Hepatocyte (in vitro differentiated cells): ENCODE results near the gene TMEM141. TPM values are rescaled to one million over a fixed set of nuclear protein-coding genes. Genes with fewer than 3 reads are reported as not detected.

Source experiments
- DNase-seq: peaks from one replicate; pipeline ENCODE4 v3.0.0-alpha.2; 2016; ENCODE audit warnings: low spot score
- H2AFZ ChIP-seq: fragments of 200-600 bp; sonication (generic); 2 replicates; pipeline ENCODE4 v1.6.0; 2016; ENCODE audit warnings: antibody characterized with exemption, mild to moderate bottlenecking
- H3K27ac ChIP-seq: fragments of 200-600 bp; sonication (generic); 2 replicates; pipeline ENCODE4 v1.5.1; 2016; ENCODE audit warnings: mild to moderate bottlenecking
- H3K27me3 ChIP-seq: fragments of 200-600 bp; sonication (generic); 2 replicates; pipeline ENCODE4 v1.6.1; 2016
- H3K36me3 ChIP-seq: fragments of 200-600 bp; sonication (generic); replicated peaks from 2 replicates; pipeline ENCODE4 v1.5.1; 2016; ENCODE audit warnings: low read depth; ENCODE audit not compliant: insufficient read depth
- H3K4me1 ChIP-seq: fragments of 200-600 bp; sonication (generic); 2 replicates; pipeline ENCODE4 v1.5.1; 2016; ENCODE audit warnings: mild to moderate bottlenecking, moderate library complexity; ENCODE audit not compliant: insufficient read depth
- H3K4me2 ChIP-seq: fragments of 200-600 bp; sonication (generic); 2 replicates; pipeline ENCODE4 v1.6.0; 2016
- H3K4me3 ChIP-seq: fragments of 200-600 bp; sonication (generic); 2 replicates; pipeline ENCODE4 v1.5.1; 2016; ENCODE audit warnings: mild to moderate bottlenecking
- H3K79me2 ChIP-seq: fragments of 200-600 bp; sonication (generic); 2 replicates; pipeline ENCODE4 v1.6.0; 2017; ENCODE audit warnings: mild to moderate bottlenecking
- H3K9me2 ChIP-seq: fragments of 200-600 bp; sonication (generic); replicated peaks from 2 replicates; pipeline ENCODE4 v1.6.0; 2017; ENCODE audit warnings: mild to moderate bottlenecking; ENCODE audit not compliant: insufficient read depth
- H3K9me3 ChIP-seq: fragments of 200-600 bp; sonication (generic); 2 replicates; pipeline ENCODE4 v1.5.1; 2016; ENCODE audit warnings: low read depth, mild to moderate bottlenecking
- H4K20me1 ChIP-seq: fragments of 200-600 bp; sonication (generic); 2 replicates; pipeline ENCODE4 v1.6.0; 2016; ENCODE audit warnings: mild to moderate bottlenecking; ENCODE audit not compliant: insufficient read depth, poor library complexity, severe bottlenecking
- EZH2 ChIP-seq: fragments of 200-600 bp; sonication (generic); IDR thresholded peaks from 2 replicates; pipeline ENCODE4 v1.6.1; 2016; ENCODE audit warnings: antibody characterized with exemption, mild to moderate bottlenecking, borderline replicate concordance
- EZH2phosphoT487 ChIP-seq: fragments of 200-600 bp; sonication (generic); IDR thresholded peaks from one replicate; pipeline ENCODE4 v1.6.1; 2018; ENCODE audit warnings: antibody characterized with exemption, mild to moderate bottlenecking, low read depth, moderate library complexity; ENCODE audit not compliant: unreplicated experiment, severe bottlenecking
- WGBS: methylation state at CpG from one replicate; pipeline ENCODE4 v1.1.6; 2016; ENCODE audit warnings: low lambda C conversion rate; ENCODE audit errors: missing lambda C conversion rate; 5-methylcytosine and 5-hydroxymethylcytosine counted together
- polyA plus RNA-seq: library from polyadenylated mRNA; unstranded; fragments of >200 nt; fragmentation: Nextera tagmentation; extraction: Ambion mirVana; gene quantifications from 2 replicates; pipeline ENCODE4 v1.2.1, GENCODE V29; 2016
- total RNA-seq: library from RNA; depleted of rRNA; stranded (reverse); fragments of >200 nt; gene quantifications from 2 replicates; pipeline ENCODE4 v1.2.3, GENCODE V29; 2014
- TF ChIP-seq, protein P1 (sequence below): fragments of 200-600 bp; sonication (generic); IDR thresholded peaks from 2 replicates; pipeline ENCODE4 v1.5.1; 2016; ENCODE audit warnings: antibody characterized with exemption, mild to moderate bottlenecking; ENCODE audit not compliant: poor library complexity

The TMEM141 gene
- total and polyA plus RNA-seq, 2 experiments from 2014 or later: 230 to 385 TPM

DNA sequence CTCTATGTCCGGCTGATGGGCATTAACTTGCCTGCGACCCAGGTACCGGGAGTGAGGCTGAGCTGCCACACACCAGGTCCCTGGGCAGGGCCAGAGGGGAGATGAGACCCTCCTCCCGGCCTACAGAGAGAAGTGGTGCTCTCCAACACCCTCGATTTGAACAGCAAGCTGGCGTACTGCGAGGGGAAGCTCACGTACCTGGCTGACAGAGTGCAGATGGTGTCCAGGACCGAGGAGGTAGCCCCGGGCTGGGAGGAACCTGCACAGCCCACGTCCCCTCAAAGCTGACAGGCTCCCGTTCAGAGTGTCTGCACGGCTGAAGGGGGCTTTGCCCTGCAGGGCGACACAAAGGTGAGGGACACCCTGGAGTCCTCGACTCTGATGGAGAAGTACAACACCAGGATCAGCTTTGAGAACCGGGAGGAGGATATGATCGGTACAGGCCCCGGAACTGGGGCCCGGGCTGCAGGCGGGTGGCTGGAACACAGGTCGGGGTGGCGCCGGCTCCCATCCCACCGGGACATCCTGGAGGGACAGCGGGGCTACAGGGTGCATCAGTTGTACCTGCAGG, 15.6 kb downstream of the TMEM141 start:
- Histone ChIP-seq H2AFZ (no peak overlapping the region), H3K4me3 (peak overlapping the region; percentile 44), H3K4me1 (peaks cover 35% of the 10 kb centered on the region), H3K27me3 (no peaks in the 10 kb centered on the region), H3K9me3 (no peaks in the 10 kb centered on the region), H3K79me2 (peaks cover 58% of the 10 kb centered on the region), H3K27ac (peak overlapping the region; percentile 90), H4K20me1 (peaks cover 13% of the 10 kb centered on the region), H3K36me3 (no peaks in the 10 kb centered on the region), H3K9me2 (no peaks in the 10 kb centered on the region), H3K4me2 (peak overlapping the region; percentile 87)
- 76% methylated on average over 25 of the region's 25 CpGs for WGBS
- TF ChIP-seq EZH2 (no peak), EZH2phosphoT487 (no peak)
- TF ChIP-seq, protein P1, sequence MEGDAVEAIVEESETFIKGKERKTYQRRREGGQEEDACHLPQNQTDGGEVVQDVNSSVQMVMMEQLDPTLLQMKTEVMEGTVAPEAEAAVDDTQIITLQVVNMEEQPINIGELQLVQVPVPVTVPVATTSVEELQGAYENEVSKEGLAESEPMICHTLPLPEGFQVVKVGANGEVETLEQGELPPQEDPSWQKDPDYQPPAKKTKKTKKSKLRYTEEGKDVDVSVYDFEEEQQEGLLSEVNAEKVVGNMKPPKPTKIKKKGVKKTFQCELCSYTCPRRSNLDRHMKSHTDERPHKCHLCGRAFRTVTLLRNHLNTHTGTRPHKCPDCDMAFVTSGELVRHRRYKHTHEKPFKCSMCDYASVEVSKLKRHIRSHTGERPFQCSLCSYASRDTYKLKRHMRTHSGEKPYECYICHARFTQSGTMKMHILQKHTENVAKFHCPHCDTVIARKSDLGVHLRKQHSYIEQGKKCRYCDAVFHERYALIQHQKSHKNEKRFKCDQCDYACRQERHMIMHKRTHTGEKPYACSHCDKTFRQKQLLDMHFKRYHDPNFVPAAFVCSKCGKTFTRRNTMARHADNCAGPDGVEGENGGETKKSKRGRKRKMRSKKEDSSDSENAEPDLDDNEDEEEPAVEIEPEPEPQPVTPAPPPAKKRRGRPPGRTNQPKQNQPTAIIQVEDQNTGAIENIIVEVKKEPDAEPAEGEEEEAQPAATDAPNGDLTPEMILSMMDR: no peak
- no peak for DNase-seq

DNA sequence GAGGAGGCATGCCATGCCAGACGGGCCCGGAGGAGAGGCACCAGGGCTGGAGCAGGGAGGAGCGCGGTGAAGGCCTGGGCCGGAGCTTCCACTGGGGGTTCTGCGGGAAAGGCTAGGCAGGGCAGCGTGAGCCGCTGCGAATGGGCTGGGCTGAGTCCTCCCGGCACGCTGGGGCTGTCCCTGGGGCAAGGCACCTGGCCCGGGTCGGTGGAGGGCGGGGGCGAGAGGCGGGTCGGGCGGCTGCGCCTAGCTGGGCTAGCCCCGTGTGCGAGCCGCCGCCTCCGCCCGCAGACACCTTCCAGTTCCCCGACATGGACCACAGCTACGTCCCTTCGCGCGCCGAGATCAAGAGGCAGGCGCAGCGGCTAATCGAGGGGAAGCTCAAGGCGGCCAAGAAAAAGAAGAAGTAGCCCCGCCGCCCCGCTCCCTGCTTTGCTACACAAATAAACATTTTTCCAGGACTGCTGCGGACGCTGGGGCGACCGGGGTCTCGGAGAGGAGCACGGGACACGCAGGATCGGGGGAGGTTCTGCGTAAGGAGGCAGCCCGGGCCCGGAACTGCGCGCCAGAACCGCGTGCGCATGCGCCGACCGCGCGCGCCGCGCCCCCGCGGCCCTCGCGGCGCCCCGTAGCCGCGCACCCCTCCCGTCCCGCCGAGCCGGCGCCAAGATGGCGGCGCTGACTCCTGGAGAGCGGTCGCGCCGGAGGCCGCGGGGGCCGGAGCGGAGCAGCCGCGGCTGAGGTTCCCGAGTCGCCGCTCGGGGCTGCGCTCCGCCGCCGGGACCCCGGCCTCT, 16.3 kb downstream of the TMEM141 start, which contains the start of gene RABL6:
RABL6 (plus strand) TSS at position 668 of the 794 bp plus-strand sequence. CDS start 249 bp downstream, outside the sequence.
- H3K4me2 ChIP-seq: peak within 1 kb of the TSS; percentile 89
- H4K20me1 ChIP-seq: peaks cover 13% of the 10 kb centered on the region
- H3K4me3 ChIP-seq: peak within 1 kb of the TSS; percentile 99
- 1% methylated on average over 75 of the region's 96 CpGs for WGBS
- no peaks in the 10 kb centered on the region for H3K9me2 ChIP-seq
- H3K4me1 ChIP-seq: peaks cover 34% of the 10 kb centered on the region
- H3K9me3 ChIP-seq: no peaks in the 10 kb centered on the region
- peak; percentile 92 for DNase-seq
- peak within 1 kb of the TSS; percentile 37 for H2AFZ ChIP-seq
- H3K27me3 ChIP-seq: no peaks in the 10 kb centered on the region
- peak within 1 kb of the TSS; percentile 96 for H3K27ac ChIP-seq
- H3K79me2 ChIP-seq: peaks cover 58% of the 10 kb centered on the region
- no peaks in the 10 kb centered on the region for H3K36me3 ChIP-seq
- TF ChIP-seq EZH2phosphoT487 (no peak), EZH2 (no peak)
- TF ChIP-seq, protein P1: no peak

DNA sequence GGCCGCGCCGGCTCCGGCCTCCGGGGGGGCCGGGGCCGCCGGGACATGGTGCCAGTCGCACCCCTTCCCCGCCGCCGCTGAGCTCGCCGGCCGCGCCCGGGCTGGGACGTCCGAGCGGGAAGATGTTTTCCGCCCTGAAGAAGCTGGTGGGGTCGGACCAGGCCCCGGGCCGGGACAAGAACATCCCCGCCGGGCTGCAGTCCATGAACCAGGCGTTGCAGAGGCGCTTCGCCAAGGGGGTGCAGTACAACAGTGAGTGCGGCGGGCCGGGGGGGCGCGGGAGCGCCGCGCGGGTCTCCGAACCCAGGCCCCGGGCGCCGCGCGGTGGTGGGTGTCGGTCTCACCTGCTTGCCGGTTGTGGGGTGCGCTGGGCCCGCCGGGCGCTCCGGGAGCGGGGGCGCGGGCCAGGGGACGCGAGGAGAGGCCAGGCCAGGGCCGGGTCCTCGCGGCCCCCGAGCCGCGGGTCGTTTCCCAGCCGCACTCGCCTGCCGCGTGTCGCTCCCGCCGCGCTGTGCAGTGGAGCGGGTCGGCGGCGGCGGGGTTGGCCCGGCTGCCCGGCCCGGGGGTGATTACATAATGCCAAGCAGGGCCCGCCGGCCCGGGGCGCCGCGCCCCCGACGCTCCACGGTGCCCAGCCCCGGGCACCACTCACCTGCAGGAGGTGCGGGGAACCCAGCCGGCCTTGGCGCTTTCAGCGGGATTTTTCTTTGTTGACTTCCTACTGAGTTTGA, 17.1 kb downstream of the TMEM141 start:
- Histone ChIP-seq H3K4me2 (peak overlapping the region; percentile 89), H3K79me2 (peaks cover 65% of the 10 kb centered on the region), H3K9me3 (no peaks in the 10 kb centered on the region), H3K9me2 (no peaks in the 10 kb centered on the region), H3K4me3 (peak overlapping the region; percentile 99), H2AFZ (no peak overlapping the region), H3K4me1 (peaks cover 34% of the 10 kb centered on the region), H4K20me1 (peaks cover 13% of the 10 kb centered on the region), H3K27ac (peak overlapping the region; percentile 96), H3K36me3 (no peaks in the 10 kb centered on the region), H3K27me3 (no peaks in the 10 kb centered on the region)
- 2% methylated on average over 43 of the region's 93 CpGs for WGBS
- TF ChIP-seq EZH2phosphoT487 (no peak), EZH2 (no peak)
- TF ChIP-seq, protein P1: no peak
- no peak for DNase-seq
